ENCODE data around the gene TCEAL5.

- TF ChIP-seq CTCF (IDR thresholded peaks at IDR 0.05) (no peak), POLR2A (IDR thresholded peaks at IDR 0.05) (no peak)
Observed at GRCh38 chrX:103249805-103250204, 26.7 kb downstream of the TCEAL5 start.

Measured in heart left ventricle (tissue), 13 donors.